ENCODE data around the gene ELP1.

Gene ELP1

GRCh38 chr9:108866001-108866420 lies 67.9 kb downstream of the ELP1 start:
- H3K9me3 ChIP-seq (ENCODE audit: control insufficient read depth in 2 of 2, low read length in 2 of 2), result no peaks in the 10 kb centered on the region
- H3K9ac ChIP-seq (ENCODE audit: low read length in 2 of 2), result no peak overlapping the region
- no peaks in the 10 kb centered on the region for H3K27me3 ChIP-seq (ENCODE audit: control insufficient read depth in 1 of 2, insufficient read depth in 2 of 2, low read length in 2 of 2)
- no peaks in the 10 kb centered on the region for H3K4me1 ChIP-seq (ENCODE audit: control insufficient read depth, insufficient read depth, low read length)
- H3K27ac ChIP-seq (ENCODE audit: low read length), result no peak overlapping the region
- no peak overlapping the region for H3K4me3 ChIP-seq (ENCODE audit: low read length in 2 of 2)
- H3K36me3 ChIP-seq (ENCODE audit: control insufficient read depth in 2 of 2, insufficient read depth in 2 of 2, low read length in 2 of 2), result peaks cover 7 to 8% of the 10 kb centered on the region in 2 donors

- Histone ChIP-seq H3K9me3 (ENCODE audit: control insufficient read depth in 2 of 2, low read length in 2 of 2) (no peaks in the 10 kb centered on the region), H3K27me3 (ENCODE audit: control insufficient read depth in 1 of 2, insufficient read depth in 2 of 2, low read length in 2 of 2) (no peaks in the 10 kb centered on the region), H3K36me3 (ENCODE audit: control insufficient read depth in 2 of 2, insufficient read depth in 2 of 2, low read length in 2 of 2) (peaks cover 5 to 7% of the 10 kb centered on the region in 2 donors), H3K27ac (ENCODE audit: low read length) (no peak overlapping the region), H3K4me1 (ENCODE audit: control insufficient read depth, insufficient read depth, low read length) (no peaks in the 10 kb centered on the region), H3K4me3 (ENCODE audit: low read length in 2 of 2) (no peak overlapping the region), H3K9ac (ENCODE audit: low read length in 2 of 2) (no peak overlapping the region)
These were observed 68.9 kb downstream of the ELP1 start for GRCh38 chr9:108865037-108865436.

GRCh38 chr9:108864446-108864845 lies 69.5 kb downstream of the ELP1 start:
- Histone ChIP-seq H3K9me3 (ENCODE audit: control insufficient read depth in 2 of 2, low read length in 2 of 2) (no peaks in the 10 kb centered on the region), H3K4me3 (ENCODE audit: low read length in 2 of 2) (no peak overlapping the region), H3K27me3 (ENCODE audit: control insufficient read depth in 1 of 2, insufficient read depth in 2 of 2, low read length in 2 of 2) (no peaks in the 10 kb centered on the region), H3K4me1 (ENCODE audit: control insufficient read depth, insufficient read depth, low read length) (no peaks in the 10 kb centered on the region), H3K9ac (ENCODE audit: low read length in 2 of 2) (no peak overlapping the region), H3K27ac (ENCODE audit: low read length) (no peak overlapping the region), H3K36me3 (ENCODE audit: control insufficient read depth in 2 of 2, insufficient read depth in 2 of 2, low read length in 2 of 2) (peaks cover 5 to 7% of the 10 kb centered on the region in 2 donors)

GRCh38 chr9:108863891-108864290 lies 70.0 kb downstream of the ELP1 start:
- Histone ChIP-seq H3K4me3 (ENCODE audit: low read length in 2 of 2) (no peak overlapping the region), H3K27ac (ENCODE audit: low read length) (no peak overlapping the region), H3K9me3 (ENCODE audit: control insufficient read depth in 2 of 2, low read length in 2 of 2) (no peaks in the 10 kb centered on the region), H3K36me3 (ENCODE audit: control insufficient read depth in 2 of 2, insufficient read depth in 2 of 2, low read length in 2 of 2) (peaks cover 0 to 5% of the 10 kb centered on the region in 2 donors), H3K4me1 (ENCODE audit: control insufficient read depth, insufficient read depth, low read length) (no peaks in the 10 kb centered on the region), H3K27me3 (ENCODE audit: control insufficient read depth in 1 of 2, insufficient read depth in 2 of 2, low read length in 2 of 2) (no peaks in the 10 kb centered on the region), H3K9ac (ENCODE audit: low read length in 2 of 2) (no peak overlapping the region)

GRCh38 chr9:108861997-108862396 lies 71.9 kb downstream of the ELP1 start, which contains the start of gene ACTL7A:
Gene ACTL7A (plus strand): TSS chr9:108862266. CDS start chr9:108862323, 57 bp downstream.
- Histone ChIP-seq H3K27me3 (ENCODE audit: control insufficient read depth in 1 of 2, insufficient read depth in 2 of 2, low read length in 2 of 2) (no peaks in the 10 kb centered on the region), H3K9me3 (ENCODE audit: control insufficient read depth in 2 of 2, low read length in 2 of 2) (no peaks in the 10 kb centered on the region), H3K4me1 (ENCODE audit: control insufficient read depth, insufficient read depth, low read length) (no peaks in the 10 kb centered on the region), H3K9ac (ENCODE audit: low read length in 2 of 2) (no peak within 1 kb of the TSS), H3K27ac (ENCODE audit: low read length) (no peak within 1 kb of the TSS), H3K36me3 (ENCODE audit: control insufficient read depth in 2 of 2, insufficient read depth in 2 of 2, low read length in 2 of 2) (no peaks in the 10 kb centered on the region), H3K4me3 (ENCODE audit: low read length in 2 of 2) (no peak within 1 kb of the TSS)

GRCh38 chr9:108861464-108861863 lies 72.5 kb downstream of the ELP1 start:
- Histone ChIP-seq H3K27me3 (ENCODE audit: control insufficient read depth in 1 of 2, insufficient read depth in 2 of 2, low read length in 2 of 2) (no peaks in the 10 kb centered on the region), H3K27ac (ENCODE audit: low read length) (no peak overlapping the region)

GRCh38 chr9:108860764-108861163 lies 73.2 kb downstream of the ELP1 start:
- no peaks in the 10 kb centered on the region for H3K27me3 ChIP-seq (ENCODE audit: control insufficient read depth in 1 of 2, insufficient read depth in 2 of 2, low read length in 2 of 2)
- H3K36me3 ChIP-seq (ENCODE audit: control insufficient read depth in 2 of 2, insufficient read depth in 2 of 2, low read length in 2 of 2), result no peaks in the 10 kb centered on the region

More at GRCh38 chr9:108861464-108861863, 72.5 kb downstream of the ELP1 start:
- H3K36me3 ChIP-seq (ENCODE audit: control insufficient read depth in 2 of 2, insufficient read depth in 2 of 2, low read length in 2 of 2), result no peaks in the 10 kb centered on the region
- H3K9ac ChIP-seq (ENCODE audit: low read length in 2 of 2), result no peak overlapping the region
- no peaks in the 10 kb centered on the region for H3K9me3 ChIP-seq (ENCODE audit: control insufficient read depth in 2 of 2, low read length in 2 of 2)
- no peaks in the 10 kb centered on the region for H3K4me1 ChIP-seq (ENCODE audit: control insufficient read depth, insufficient read depth, low read length)
- no peak overlapping the region for H3K4me3 ChIP-seq (ENCODE audit: low read length in 2 of 2)

GRCh38 chr9:108860354-108860753 lies 73.6 kb downstream of the ELP1 start:
- Histone ChIP-seq H3K27ac (ENCODE audit: low read length) (no peak overlapping the region), H3K36me3 (ENCODE audit: control insufficient read depth in 2 of 2, insufficient read depth in 2 of 2, low read length in 2 of 2) (no peaks in the 10 kb centered on the region), H3K9me3 (ENCODE audit: control insufficient read depth in 2 of 2, low read length in 2 of 2) (no peaks in the 10 kb centered on the region), H3K4me3 (ENCODE audit: low read length in 2 of 2) (no peak overlapping the region), H3K9ac (ENCODE audit: low read length in 2 of 2) (no peak overlapping the region), H3K27me3 (ENCODE audit: control insufficient read depth in 1 of 2, insufficient read depth in 2 of 2, low read length in 2 of 2) (no peaks in the 10 kb centered on the region), H3K4me1 (ENCODE audit: control insufficient read depth, insufficient read depth, low read length) (no peaks in the 10 kb centered on the region)

More at GRCh38 chr9:108860764-108861163, 73.2 kb downstream of the ELP1 start:
- Histone ChIP-seq H3K9ac (ENCODE audit: low read length in 2 of 2) (no peak overlapping the region), H3K9me3 (ENCODE audit: control insufficient read depth in 2 of 2, low read length in 2 of 2) (no peaks in the 10 kb centered on the region), H3K27ac (ENCODE audit: low read length) (no peak overlapping the region), H3K4me3 (ENCODE audit: low read length in 2 of 2) (no peak overlapping the region), H3K4me1 (ENCODE audit: control insufficient read depth, insufficient read depth, low read length) (no peaks in the 10 kb centered on the region)

GRCh38 chr9:108859459-108860114 lies 74.3 kb downstream of the ELP1 start:
- Histone ChIP-seq H3K4me3 (ENCODE audit: low read length in 2 of 2) (no peak overlapping the region), H3K27ac (ENCODE audit: low read length) (no peak overlapping the region), H3K9ac (ENCODE audit: low read length in 2 of 2) (no peak overlapping the region), H3K36me3 (ENCODE audit: control insufficient read depth in 2 of 2, insufficient read depth in 2 of 2, low read length in 2 of 2) (no peaks in the 10 kb centered on the region), H3K4me1 (ENCODE audit: control insufficient read depth, insufficient read depth, low read length) (no peaks in the 10 kb centered on the region), H3K9me3 (ENCODE audit: control insufficient read depth in 2 of 2, low read length in 2 of 2) (no peaks in the 10 kb centered on the region), H3K27me3 (ENCODE audit: control insufficient read depth in 1 of 2, insufficient read depth in 2 of 2, low read length in 2 of 2) (no peaks in the 10 kb centered on the region)

GRCh38 chr9:108857572-108857971 lies 76.4 kb downstream of the ELP1 start:
- no peaks in the 10 kb centered on the region for H3K27me3 ChIP-seq (ENCODE audit: control insufficient read depth in 1 of 2, insufficient read depth in 2 of 2, low read length in 2 of 2)
- H3K36me3 ChIP-seq (ENCODE audit: control insufficient read depth in 2 of 2, insufficient read depth in 2 of 2, low read length in 2 of 2), result no peaks in the 10 kb centered on the region
- H3K4me3 ChIP-seq (ENCODE audit: low read length in 2 of 2), result no peak overlapping the region
- H3K4me1 ChIP-seq (ENCODE audit: control insufficient read depth, insufficient read depth, low read length), result no peaks in the 10 kb centered on the region
- no peak overlapping the region for H3K27ac ChIP-seq (ENCODE audit: low read length)
- no peaks in the 10 kb centered on the region for H3K9me3 ChIP-seq (ENCODE audit: control insufficient read depth in 2 of 2, low read length in 2 of 2)
- H3K9ac ChIP-seq (ENCODE audit: low read length in 2 of 2), result no peak overlapping the region

GRCh38 chr9:108855888-108856287 lies 78.0 kb downstream of the ELP1 start, which contains the start of gene ACTL7B:
Gene ACTL7B (minus strand): TSS chr9:108855986. CDS start chr9:108855930, 56 bp downstream.
- Histone ChIP-seq H3K27ac (ENCODE audit: low read length) (no peak within 1 kb of the TSS), H3K4me3 (ENCODE audit: low read length in 2 of 2) (no peak within 1 kb of the TSS), H3K27me3 (ENCODE audit: control insufficient read depth in 1 of 2, insufficient read depth in 2 of 2, low read length in 2 of 2) (peaks cover 0 to 4% of the 10 kb centered on the region in 2 donors), H3K9ac (ENCODE audit: low read length in 2 of 2) (no peak within 1 kb of the TSS), H3K9me3 (ENCODE audit: control insufficient read depth in 2 of 2, low read length in 2 of 2) (no peaks in the 10 kb centered on the region), H3K36me3 (ENCODE audit: control insufficient read depth in 2 of 2, insufficient read depth in 2 of 2, low read length in 2 of 2) (no peaks in the 10 kb centered on the region), H3K4me1 (ENCODE audit: control insufficient read depth, insufficient read depth, low read length) (no peaks in the 10 kb centered on the region)

All from stomach smooth muscle (tissue), 2 donors.